C4-2B (cell line): Measurements from ENCODE around the gene PARP12.

ENCODE experiments used
- ZFX ChIP-seq: fragments of 450-650 bp; IDR thresholded peaks from 2 replicates; pipeline ENCODE4 v1.6.1; 2017
- TF ChIP-seq, protein P1 (sequence below): fragments of 450-650 bp; conservative IDR thresholded peaks from 2 replicates; pipeline ENCODE4 v1.5.1; 2017; ENCODE audit warnings: mild to moderate bottlenecking

DNA sequence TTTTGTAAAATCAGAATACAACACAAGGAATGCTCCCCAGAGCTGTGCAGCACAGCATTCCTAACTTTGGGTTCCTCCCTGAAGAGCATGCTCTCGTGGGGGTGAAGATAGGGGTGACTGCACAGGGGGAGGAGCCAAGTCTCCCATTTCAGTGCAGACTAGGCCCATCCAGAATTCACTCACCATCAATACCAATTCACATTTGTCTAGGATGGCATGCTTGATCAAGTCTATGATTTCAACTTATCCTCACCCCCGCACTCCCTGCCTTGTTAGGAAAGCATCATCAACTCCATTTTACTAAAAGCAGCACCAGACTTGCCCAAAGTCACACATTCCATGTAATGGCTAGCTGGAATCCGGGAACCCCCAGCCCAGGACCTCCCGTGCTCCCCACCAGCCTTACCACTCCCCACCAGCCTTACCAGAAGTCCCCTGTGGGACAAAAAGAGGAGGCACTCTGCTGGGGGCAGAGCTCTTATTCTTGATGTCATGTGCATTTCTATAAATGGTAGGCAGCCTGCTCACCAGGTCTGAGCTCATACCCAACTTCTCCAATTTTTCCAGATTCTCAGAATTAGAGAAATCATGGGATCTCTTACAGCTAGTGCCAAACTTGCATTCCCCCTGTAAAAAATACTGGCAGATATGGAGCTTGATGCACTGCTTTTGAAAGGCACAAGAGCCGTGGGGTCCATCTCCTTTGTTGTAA, 6.2 kb downstream of the PARP12 start:
- TF ChIP-seq, protein P1, sequence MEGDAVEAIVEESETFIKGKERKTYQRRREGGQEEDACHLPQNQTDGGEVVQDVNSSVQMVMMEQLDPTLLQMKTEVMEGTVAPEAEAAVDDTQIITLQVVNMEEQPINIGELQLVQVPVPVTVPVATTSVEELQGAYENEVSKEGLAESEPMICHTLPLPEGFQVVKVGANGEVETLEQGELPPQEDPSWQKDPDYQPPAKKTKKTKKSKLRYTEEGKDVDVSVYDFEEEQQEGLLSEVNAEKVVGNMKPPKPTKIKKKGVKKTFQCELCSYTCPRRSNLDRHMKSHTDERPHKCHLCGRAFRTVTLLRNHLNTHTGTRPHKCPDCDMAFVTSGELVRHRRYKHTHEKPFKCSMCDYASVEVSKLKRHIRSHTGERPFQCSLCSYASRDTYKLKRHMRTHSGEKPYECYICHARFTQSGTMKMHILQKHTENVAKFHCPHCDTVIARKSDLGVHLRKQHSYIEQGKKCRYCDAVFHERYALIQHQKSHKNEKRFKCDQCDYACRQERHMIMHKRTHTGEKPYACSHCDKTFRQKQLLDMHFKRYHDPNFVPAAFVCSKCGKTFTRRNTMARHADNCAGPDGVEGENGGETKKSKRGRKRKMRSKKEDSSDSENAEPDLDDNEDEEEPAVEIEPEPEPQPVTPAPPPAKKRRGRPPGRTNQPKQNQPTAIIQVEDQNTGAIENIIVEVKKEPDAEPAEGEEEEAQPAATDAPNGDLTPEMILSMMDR: no peak
- no peak for TF ChIP-seq ZFX
